ENCODE results near the gene COMMD10.

COMMD10 gene

DNA sequence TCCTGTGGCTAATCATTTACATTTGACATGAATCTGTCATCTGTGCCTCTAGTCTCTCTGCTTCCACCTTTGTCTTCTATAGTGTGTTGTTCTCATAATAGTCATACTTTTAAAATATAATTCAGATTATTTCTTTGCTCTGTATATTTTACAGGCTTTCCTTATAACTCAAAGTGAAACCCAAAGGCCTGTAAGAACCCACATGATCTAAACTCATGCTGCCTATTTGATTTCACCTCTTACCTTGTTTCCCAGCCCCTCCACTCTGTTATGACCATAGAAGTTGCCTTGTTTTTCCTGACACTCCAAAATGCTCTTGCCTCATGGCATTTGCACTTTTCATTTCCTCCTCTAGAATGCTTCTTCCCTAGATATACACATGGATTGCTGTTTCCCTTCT lies 74.2 kb downstream of the COMMD10 start:
- H3K4me3 ChIP-seq (ENCODE audit: low read depth, low read length): no peak overlapping the region
- DNase-seq (ENCODE audit: low read depth): no peak
- TF ChIP-seq CTCF (IDR thresholded peaks at IDR 0.05; ENCODE audit: low read depth, low read length) (no peak), MAX (IDR thresholded peaks at IDR 0.05; ENCODE audit: low read depth, low read length) (no peak), MYC (IDR thresholded peaks at IDR 0.05; ENCODE audit: low read depth, low read length) (no peak), POLR2A (IDR thresholded peaks at IDR 0.05; ENCODE audit: extremely low read depth, insufficient read length) (no peak)

- DNase-seq (ENCODE audit: low read depth): no peak
- no peak overlapping the region for H3K4me3 ChIP-seq (ENCODE audit: low read depth, low read length)
- TF ChIP-seq POLR2A (IDR thresholded peaks at IDR 0.05; ENCODE audit: extremely low read depth, insufficient read length) (no peak), MYC (IDR thresholded peaks at IDR 0.05; ENCODE audit: low read depth, low read length) (no peak), MAX (IDR thresholded peaks at IDR 0.05; ENCODE audit: low read depth, low read length) (no peak), CTCF (IDR thresholded peaks at IDR 0.05; ENCODE audit: low read depth, low read length) (no peak)
These were observed 89.3 kb downstream of the COMMD10 start for GRCh38 chr5:116174111-116174510.

- DNase-seq (ENCODE audit: low read depth): no peak
- TF ChIP-seq MYC (IDR thresholded peaks at IDR 0.05; ENCODE audit: low read depth, low read length) (no peak), POLR2A (IDR thresholded peaks at IDR 0.05; ENCODE audit: extremely low read depth, insufficient read length) (no peak), CTCF (IDR thresholded peaks at IDR 0.05; ENCODE audit: low read depth, low read length) (no peak), MAX (IDR thresholded peaks at IDR 0.05; ENCODE audit: low read depth, low read length) (no peak)
- H3K4me3 ChIP-seq (ENCODE audit: low read depth, low read length): no peak overlapping the region
These were observed 91.3 kb downstream of the COMMD10 start for GRCh38 chr5:116176121-116176520.

DNA sequence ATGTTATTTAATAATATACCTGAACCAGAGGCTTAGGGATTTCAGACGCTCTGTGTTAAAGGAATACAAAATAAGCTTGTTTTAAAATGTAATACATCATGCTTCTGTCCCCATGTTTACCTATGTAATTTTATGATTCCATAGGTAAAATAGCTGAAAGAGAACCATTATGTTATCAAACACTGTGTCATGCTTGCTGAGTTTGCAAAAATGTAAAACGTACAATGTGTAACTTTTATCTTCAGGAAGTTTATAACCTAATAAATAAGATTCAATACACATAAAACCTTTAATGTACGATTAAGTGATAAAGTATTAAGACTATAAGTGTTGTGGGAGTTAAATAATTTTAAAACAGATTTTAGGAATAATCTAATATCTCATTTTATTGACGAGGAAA lies 94.1 kb downstream of the COMMD10 start:
- TF ChIP-seq MYC (IDR thresholded peaks at IDR 0.05; ENCODE audit: low read depth, low read length) (no peak), MAX (IDR thresholded peaks at IDR 0.05; ENCODE audit: low read depth, low read length) (no peak), POLR2A (IDR thresholded peaks at IDR 0.05; ENCODE audit: extremely low read depth, insufficient read length) (no peak), CTCF (IDR thresholded peaks at IDR 0.05; ENCODE audit: low read depth, low read length) (no peak)
- no peak overlapping the region for H3K4me3 ChIP-seq (ENCODE audit: low read depth, low read length)
- no peak for DNase-seq (ENCODE audit: low read depth)

DNA sequence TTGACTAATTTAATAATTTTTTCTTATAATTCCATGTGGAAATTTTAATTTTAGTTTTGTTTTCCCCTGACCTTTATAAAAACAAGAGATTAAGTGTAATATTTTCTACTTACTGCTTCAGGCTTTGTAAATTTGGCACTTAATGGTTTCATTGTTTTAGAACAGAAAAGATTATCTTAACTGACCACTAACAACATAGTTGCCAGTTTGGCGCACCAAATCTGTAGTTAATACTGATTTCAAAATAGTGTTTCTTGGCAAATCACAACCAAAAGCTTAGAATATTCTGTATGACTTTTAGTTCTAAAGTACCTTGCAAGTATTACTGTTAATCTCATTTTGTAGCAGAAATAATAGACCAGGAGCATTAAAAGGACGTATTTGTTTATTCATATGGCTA lies 124.3 kb downstream of the COMMD10 start:
- TF ChIP-seq MYC (IDR thresholded peaks at IDR 0.05; ENCODE audit: low read depth, low read length) (no peak), POLR2A (IDR thresholded peaks at IDR 0.05; ENCODE audit: extremely low read depth, insufficient read length) (no peak), CTCF (IDR thresholded peaks at IDR 0.05; ENCODE audit: low read depth, low read length) (no peak), MAX (IDR thresholded peaks at IDR 0.05; ENCODE audit: low read depth, low read length) (no peak)
- H3K4me3 ChIP-seq (ENCODE audit: low read depth, low read length): no peak overlapping the region
- no peak for DNase-seq (ENCODE audit: low read depth)

- no peak overlapping the region for H3K4me3 ChIP-seq (ENCODE audit: low read depth, low read length)
These were observed 127.4 kb downstream of the COMMD10 start for GRCh38 chr5:116212225-116212624.

More at GRCh38 chr5:116212225-116212624, 127.4 kb downstream of the COMMD10 start:
- DNase-seq (ENCODE audit: low read depth): no peak
- TF ChIP-seq CTCF (IDR thresholded peaks at IDR 0.05; ENCODE audit: low read depth, low read length): no peak
- TF ChIP-seq MAX (IDR thresholded peaks at IDR 0.05; ENCODE audit: low read depth, low read length): no peak
- no peak for TF ChIP-seq POLR2A (IDR thresholded peaks at IDR 0.05; ENCODE audit: extremely low read depth, insufficient read length)
- no peak for TF ChIP-seq MYC (IDR thresholded peaks at IDR 0.05; ENCODE audit: low read depth, low read length)
